LNCaP clone FGC (cell line): ENCODE measurements around the gene LHFPL2.

Experiments
- DNase-seq: peaks from one replicate; pipeline ENCODE4 v3.0.0-alpha.2; 2011; ENCODE audit warnings: low read depth
- H3K4me3 ChIP-seq: 2 replicates; pipeline ENCODE4 v1.5.1; 2011; ENCODE audit warnings: mild to moderate bottlenecking, low read depth, low read length, control low read depth
- CTCF ChIP-seq: IDR thresholded peaks from 2 replicates; pipeline ENCODE4 v1.5.1; 2012; ENCODE audit warnings: mild to moderate bottlenecking; ENCODE audit not compliant: control insufficient read depth, insufficient read depth; ENCODE audit errors: extremely low read depth

LHFPL2 gene

GRCh38 chr5:78550891-78551290, 97.7 kb downstream of the LHFPL2 start:
- no peak overlapping the region for H3K4me3 ChIP-seq
- no peak for TF ChIP-seq CTCF
- no peak for DNase-seq

DNA sequence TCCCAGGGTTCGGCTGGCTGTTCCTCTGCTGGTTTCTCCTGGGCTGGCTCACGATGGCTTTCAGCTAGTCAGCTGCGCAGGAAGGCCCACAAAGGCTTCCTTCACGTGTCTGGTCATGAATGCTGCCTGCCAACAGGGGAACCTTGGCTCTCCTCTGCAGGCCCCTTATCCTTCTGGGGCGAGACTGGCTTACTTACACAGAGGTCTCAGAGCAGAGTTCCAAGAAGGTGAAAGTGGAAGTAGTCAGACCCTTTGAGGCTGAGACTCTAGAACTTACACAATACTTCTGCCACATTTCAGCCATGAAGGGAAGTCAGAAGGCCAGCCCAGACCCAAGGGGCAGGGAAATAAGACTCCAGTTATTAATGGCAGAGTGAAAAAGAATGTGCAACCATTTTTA, 99.5 kb downstream of the LHFPL2 start:
- DNase-seq, result no peak
- H3K4me3 ChIP-seq, result no peak overlapping the region
- TF ChIP-seq CTCF, result no peak

DNA sequence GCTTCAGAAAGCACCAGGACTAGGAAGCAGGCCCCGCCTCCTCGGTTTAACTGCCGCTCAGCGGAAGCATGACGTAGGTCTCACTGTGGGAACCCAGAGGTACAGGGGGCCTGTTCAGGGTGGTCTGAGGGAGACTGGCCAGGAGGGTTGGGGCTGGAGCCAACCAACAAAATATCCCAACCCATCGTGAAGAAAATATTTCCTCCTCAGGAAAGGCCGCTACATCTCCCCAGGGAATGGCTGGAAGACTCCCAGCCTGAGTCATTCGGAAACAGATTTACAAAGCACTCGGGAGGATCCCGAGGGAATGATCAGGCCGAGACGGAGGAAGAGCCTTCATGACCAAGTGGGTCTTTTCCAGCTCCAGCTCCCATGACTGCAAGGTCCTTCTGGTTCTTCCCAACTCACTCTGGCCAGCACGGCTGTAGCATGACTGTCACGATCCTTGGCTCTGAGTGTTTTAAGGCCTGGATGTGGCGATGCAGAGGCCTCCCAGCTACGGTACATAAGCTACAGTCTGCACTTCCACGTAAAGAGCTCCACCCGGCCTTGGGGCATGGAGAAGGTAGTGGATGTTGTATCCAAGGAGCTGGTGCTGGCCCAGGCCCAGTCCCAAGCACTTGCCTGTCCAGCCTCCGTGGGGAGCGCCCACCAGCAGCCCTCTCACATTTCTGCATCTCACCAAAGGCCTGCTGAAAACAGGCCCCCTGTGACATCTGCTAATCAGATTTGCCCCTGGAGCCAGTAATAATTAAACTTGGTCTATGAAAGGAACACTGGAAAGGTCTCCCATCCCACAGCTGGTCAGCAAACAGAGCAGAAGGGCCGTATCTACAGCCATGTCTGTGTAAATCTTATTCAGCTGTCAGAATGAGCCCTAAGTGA, 100.6 kb downstream of the LHFPL2 start:
- no peak overlapping the region for H3K4me3 ChIP-seq
- DNase-seq, result no peak
- TF ChIP-seq CTCF, result no peak

- TF ChIP-seq CTCF, result no peak
- H3K4me3 ChIP-seq, result no peak overlapping the region
- no peak for DNase-seq
These were observed 101.4 kb downstream of the LHFPL2 start for GRCh38 chr5:78547183-78547582.

GRCh38 chr5:78546276-78546996, 102.1 kb downstream of the LHFPL2 start:
- no peak overlapping the region for H3K4me3 ChIP-seq
- TF ChIP-seq CTCF, result no peak
- no peak for DNase-seq

DNA sequence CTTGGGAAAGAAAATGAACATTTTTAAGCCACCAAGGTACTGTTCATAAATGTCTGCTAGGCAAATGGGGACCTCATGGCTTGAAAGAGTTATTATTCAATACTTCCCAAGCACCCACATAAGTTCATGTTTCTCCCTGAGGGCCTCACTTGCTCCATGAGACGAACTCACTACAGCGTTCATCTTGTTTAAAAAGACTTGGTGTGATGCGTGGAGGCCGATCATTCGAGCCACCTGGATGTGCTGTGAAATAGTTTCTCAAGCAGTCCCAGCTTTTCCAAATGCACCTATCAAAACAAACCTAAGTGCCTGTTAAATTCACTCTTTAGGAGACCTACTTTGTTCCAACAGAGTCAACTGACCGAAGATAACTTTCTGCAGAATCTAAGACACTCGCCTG, 103.2 kb downstream of the LHFPL2 start:
- no peak for DNase-seq
- no peak for TF ChIP-seq CTCF
- H3K4me3 ChIP-seq, result no peak overlapping the region
